ENCODE measurements around the gene RAG1. TPM values are rescaled to one million over a fixed set of nuclear protein-coding genes. Genes with fewer than 3 reads are reported as not detected.

Gene RAG1
- total RNA-seq = under 1 TPM; 0.28 to 0.54 TPM

DNA sequence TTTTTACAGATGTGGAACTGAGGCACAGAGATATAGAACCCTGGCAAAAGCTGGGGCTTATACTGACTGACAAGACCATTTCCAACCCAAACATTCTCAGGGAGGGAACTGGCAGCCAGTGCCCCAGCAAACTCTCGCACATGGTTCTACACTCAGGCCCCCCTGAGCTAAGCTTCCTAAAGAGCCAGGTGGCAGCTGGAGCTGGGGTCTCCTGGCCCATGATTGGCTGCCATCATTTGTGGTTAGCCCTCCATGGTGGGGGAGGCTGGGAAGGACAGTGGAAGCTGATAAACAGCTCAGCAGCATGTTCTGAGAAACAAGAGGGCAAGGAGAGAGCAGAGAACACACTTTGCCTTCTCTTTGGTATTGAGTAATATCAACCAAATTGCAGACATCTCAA is at the start of gene RAG1:
TSS of gene RAG1 (plus strand) at position 314 of the 400 bp plus-strand sequence. CDS start 5,298 bp downstream, outside the sequence.
- H3K4me1 ChIP-seq (ENCODE audit: control insufficient read depth in 1 of 2, low read depth in 2 of 2) = peaks cover 0 to 5% of the 10 kb centered on the region in 2 donors
- no peaks in the 10 kb centered on the region for H3K36me3 ChIP-seq
- H3K4me3 ChIP-seq = no peak within 1 kb of the TSS
- H3K27me3 ChIP-seq (replicated peaks; ENCODE audit: insufficient read depth) = no peaks in the 10 kb centered on the region
- no peaks in the 10 kb centered on the region for H3K9me3 ChIP-seq
- no peak within 1 kb of the TSS for H3K27ac ChIP-seq
- TF ChIP-seq, protein P1, sequence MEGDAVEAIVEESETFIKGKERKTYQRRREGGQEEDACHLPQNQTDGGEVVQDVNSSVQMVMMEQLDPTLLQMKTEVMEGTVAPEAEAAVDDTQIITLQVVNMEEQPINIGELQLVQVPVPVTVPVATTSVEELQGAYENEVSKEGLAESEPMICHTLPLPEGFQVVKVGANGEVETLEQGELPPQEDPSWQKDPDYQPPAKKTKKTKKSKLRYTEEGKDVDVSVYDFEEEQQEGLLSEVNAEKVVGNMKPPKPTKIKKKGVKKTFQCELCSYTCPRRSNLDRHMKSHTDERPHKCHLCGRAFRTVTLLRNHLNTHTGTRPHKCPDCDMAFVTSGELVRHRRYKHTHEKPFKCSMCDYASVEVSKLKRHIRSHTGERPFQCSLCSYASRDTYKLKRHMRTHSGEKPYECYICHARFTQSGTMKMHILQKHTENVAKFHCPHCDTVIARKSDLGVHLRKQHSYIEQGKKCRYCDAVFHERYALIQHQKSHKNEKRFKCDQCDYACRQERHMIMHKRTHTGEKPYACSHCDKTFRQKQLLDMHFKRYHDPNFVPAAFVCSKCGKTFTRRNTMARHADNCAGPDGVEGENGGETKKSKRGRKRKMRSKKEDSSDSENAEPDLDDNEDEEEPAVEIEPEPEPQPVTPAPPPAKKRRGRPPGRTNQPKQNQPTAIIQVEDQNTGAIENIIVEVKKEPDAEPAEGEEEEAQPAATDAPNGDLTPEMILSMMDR (IDR thresholded peaks at IDR 0.05) = no peak
- no peak for DNase-seq (ENCODE audit: low spot score)
- ATAC-seq (ENCODE audit: insufficient number of reproducible peaks, low FRiP score, low read depth) = no peak

DNA sequence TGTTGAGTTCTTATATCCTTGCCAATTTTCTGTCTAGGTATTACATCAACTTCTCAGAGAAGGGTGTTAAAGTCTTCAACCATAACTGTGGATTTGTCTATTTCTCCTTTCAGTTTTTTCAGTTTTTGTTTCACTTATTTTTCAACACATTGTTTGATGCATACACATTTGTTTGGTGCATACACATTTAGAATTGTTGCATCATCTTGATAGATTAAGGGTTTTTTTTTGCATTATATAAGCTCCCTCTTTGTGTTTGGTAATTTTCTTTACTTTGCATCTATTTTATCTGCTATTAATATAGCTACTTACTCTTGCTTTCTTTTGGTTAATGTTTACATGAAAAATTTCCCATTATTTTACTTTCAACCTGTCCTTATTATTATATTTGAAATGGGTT is 37.0 kb upstream of the RAG1 start:
- no peak for ATAC-seq (ENCODE audit: insufficient number of reproducible peaks, low FRiP score, low read depth)
- H3K4me3 ChIP-seq = no peak overlapping the region
- H3K27ac ChIP-seq = no peak overlapping the region
- TF ChIP-seq, protein P1 (IDR thresholded peaks at IDR 0.05) = no peak
- no peaks in the 10 kb centered on the region for H3K4me1 ChIP-seq (ENCODE audit: control insufficient read depth in 1 of 2, low read depth in 2 of 2)
- H3K27me3 ChIP-seq (replicated peaks; ENCODE audit: insufficient read depth) = no peaks in the 10 kb centered on the region
- no peaks in the 10 kb centered on the region for H3K36me3 ChIP-seq
- no peak for DNase-seq (ENCODE audit: low spot score)
- H3K9me3 ChIP-seq = no peaks in the 10 kb centered on the region

DNA sequence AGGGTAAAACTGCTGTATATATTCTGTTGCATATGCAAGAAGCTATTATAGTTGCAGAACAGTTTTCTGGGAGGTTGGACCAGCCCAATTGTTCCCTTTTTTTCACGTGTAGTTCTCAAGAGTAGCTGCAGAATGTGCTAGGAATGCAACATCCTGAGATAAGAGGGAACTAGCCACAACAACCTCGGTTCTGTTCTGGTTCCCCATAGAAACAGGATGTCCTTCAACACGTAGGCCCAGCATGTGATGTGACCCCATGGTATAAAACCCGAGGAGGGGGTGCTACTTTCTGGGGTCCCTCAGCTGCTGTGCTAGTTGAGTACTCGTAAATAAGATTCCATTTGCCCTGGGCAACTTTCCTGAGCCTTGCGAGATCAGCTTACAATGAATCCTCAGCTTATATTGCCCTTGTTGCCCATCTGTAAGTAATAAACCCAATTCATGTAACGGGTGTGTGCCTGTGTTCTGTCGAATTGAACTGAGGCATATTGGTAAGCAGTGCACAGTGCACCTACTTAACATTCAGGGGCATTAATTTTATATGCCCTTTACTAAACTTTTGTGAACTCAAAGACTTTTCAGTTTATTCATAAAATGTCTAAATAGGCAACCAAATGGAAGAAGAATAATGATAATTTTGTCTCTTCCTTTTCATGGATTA is 34.7 kb upstream of the RAG1 start:
- DNase-seq (ENCODE audit: low spot score) (no peak), ATAC-seq (ENCODE audit: insufficient number of reproducible peaks, low FRiP score, low read depth) (no peak)
- no peaks in the 10 kb centered on the region for H3K36me3 ChIP-seq
- H3K9me3 ChIP-seq = no peaks in the 10 kb centered on the region
- no peak overlapping the region for H3K4me3 ChIP-seq
- no peaks in the 10 kb centered on the region for H3K4me1 ChIP-seq (ENCODE audit: control insufficient read depth in 1 of 2, low read depth in 2 of 2)
- no peaks in the 10 kb centered on the region for H3K27me3 ChIP-seq (replicated peaks; ENCODE audit: insufficient read depth)
- TF ChIP-seq, protein P1 (IDR thresholded peaks at IDR 0.05) = no peak
- no peak overlapping the region for H3K27ac ChIP-seq

DNA sequence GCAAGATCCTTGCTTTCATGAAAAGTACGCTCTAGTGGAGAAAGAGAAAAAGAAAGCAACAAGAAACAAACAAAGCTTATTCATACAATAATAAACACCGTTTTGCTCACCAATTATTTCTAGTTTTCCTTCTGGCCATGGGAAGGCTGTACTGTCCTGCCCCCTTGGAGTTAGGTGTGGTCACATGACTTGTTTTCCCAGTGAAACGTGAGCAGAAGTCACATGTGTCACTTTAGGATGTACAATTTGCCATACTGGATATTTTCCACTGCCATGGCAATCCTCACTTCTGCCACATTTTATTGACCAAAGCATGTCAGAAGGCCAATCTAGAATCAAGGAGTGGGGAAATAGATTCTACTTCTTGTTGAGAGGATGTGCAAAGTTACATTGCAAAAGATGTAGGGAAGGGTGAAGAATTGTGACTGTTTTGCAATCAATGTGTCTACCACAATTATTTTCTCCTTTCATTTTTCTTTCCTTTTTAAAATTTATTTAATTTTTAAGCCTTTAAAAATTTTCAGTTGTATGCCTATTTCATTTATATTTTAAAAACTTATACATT is 33.4 kb upstream of the RAG1 start:
- Histone ChIP-seq H3K9me3 (no peaks in the 10 kb centered on the region), H3K4me1 (ENCODE audit: control insufficient read depth in 1 of 2, low read depth in 2 of 2) (no peaks in the 10 kb centered on the region), H3K4me3 (no peak overlapping the region), H3K36me3 (no peaks in the 10 kb centered on the region), H3K27ac (no peak overlapping the region), H3K27me3 (replicated peaks; ENCODE audit: insufficient read depth) (no peaks in the 10 kb centered on the region)
- TF ChIP-seq, protein P1 (IDR thresholded peaks at IDR 0.05) = no peak
- DNase-seq (ENCODE audit: low spot score) (no peak), ATAC-seq (ENCODE audit: insufficient number of reproducible peaks, low FRiP score, low read depth) (no peak)

DNA sequence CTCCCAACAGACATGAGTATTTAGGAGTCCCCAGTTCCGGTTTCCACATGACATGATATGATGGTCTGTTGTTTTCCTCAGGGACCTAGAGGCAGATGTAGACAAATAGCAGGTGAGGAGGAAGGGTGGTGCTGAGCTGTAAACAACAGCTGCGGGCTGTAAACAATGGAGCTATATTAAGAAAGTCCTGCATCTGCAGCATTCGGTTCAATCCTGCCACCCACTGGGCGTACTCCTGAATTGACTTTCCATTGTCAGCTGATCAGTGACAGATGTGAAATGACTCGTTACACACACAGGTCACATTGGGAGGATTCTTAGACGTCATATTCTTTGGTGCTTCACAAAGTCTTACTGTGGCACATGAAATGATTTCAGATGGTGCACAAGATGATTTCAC is 26.8 kb upstream of the RAG1 start:
- DNase-seq (ENCODE audit: low spot score) (no peak), ATAC-seq (ENCODE audit: insufficient number of reproducible peaks, low FRiP score, low read depth) (no peak)
- H3K27me3 ChIP-seq (replicated peaks; ENCODE audit: insufficient read depth) = no peaks in the 10 kb centered on the region

More for the DNA sequence above, 26.8 kb upstream of the RAG1 start:
- no peak overlapping the region for H3K4me3 ChIP-seq
- no peaks in the 10 kb centered on the region for H3K9me3 ChIP-seq
- no peaks in the 10 kb centered on the region for H3K4me1 ChIP-seq (ENCODE audit: control insufficient read depth in 1 of 2, low read depth in 2 of 2)
- no peaks in the 10 kb centered on the region for H3K36me3 ChIP-seq
- H3K27ac ChIP-seq = no peak overlapping the region
- TF ChIP-seq, protein P1 (IDR thresholded peaks at IDR 0.05) = no peak

Data from thoracic aorta (tissue), 2 donors.